Prostate gland (tissue), 2 donors: ENCODE measurements around the gene OR52I1. TPM values are rescaled to one million over a fixed set of nuclear protein-coding genes. Genes with fewer than 3 reads are reported as not detected.

Experiments used
- DNase-seq: peaks from one replicate; pipeline ENCODE4 v3.0.0-alpha.2; 2019; ENCODE audit warnings: low spot score
- H3K27ac ChIP-seq, 2 donors: fragments of 200-600 bp; sonication (generic); 2 replicates each; pipeline ENCODE4 v1.5.1; 2017 to 2019
- H3K27me3 ChIP-seq: fragments of 200-600 bp; sonication (generic); replicated peaks from 2 replicates; pipeline ENCODE4 v1.5.1; 2019; ENCODE audit not compliant: insufficient read depth
- H3K36me3 ChIP-seq, 2 donors: fragments of 200-600 bp; sonication (generic); 1 replicate in 1 of 2; 2 replicates in 1 of 2; pipeline versions ENCODE4 v1.5.1 to v1.8.1; 2017 to 2019
- H3K4me1 ChIP-seq: fragments of 200-600 bp; sonication (generic); replicated peaks from 2 replicates; pipeline ENCODE4 v1.5.1; 2019
- H3K4me3 ChIP-seq, 2 donors: fragments of 200-600 bp; sonication (generic); 2 replicates each; pipeline ENCODE4 v1.5.1; 2017 to 2019
- H3K9me3 ChIP-seq: fragments of 200-600 bp; sonication (generic); 2 replicates; pipeline ENCODE4 v1.5.1; 2017
- POLR2A ChIP-seq: fragments of 450-650 bp; IDR thresholded peaks from one replicate; pipeline ENCODE4 v1.6.1; 2016; ENCODE audit warnings: antibody characterized with exemption, mild to moderate bottlenecking
- POLR2AphosphoS5 ChIP-seq: sonication (generic); formaldehyde crosslinking; IDR thresholded peaks from one replicate; pipeline ENCODE4 v1.6.1; 2017; ENCODE audit warnings: antibody characterized with exemption
- WGBS: methylation state at CpG from one replicate; pipeline ENCODE4 v1.1.5; 2018; 5-methylcytosine and 5-hydroxymethylcytosine counted together
- intact Hi-C: fragments of 100-400 bp; cut with DNase I; formaldehyde crosslinking; loops from one replicate; pipeline ENCODE4 v1.14.2; 2022
- total RNA-seq, 2 donors: library from RNA; depleted of rRNA; stranded (reverse); fragments of >200 nt; gene quantifications; one replicate each; pipeline ENCODE4 v1.1.0, GENCODE V29; 2016
- TF ChIP-seq, protein P1 (sequence below), 4 experiments: fragments of 200-600 bp in 2 of 4; fragments of 450-650 bp in 2 of 4; sonication (generic) in 2 of 4; IDR thresholded peaks; 1 replicate in 3 of 4; 2 replicates in 1 of 4; pipeline ENCODE4 v1.5.1; 2016 to 2019; ENCODE audit warnings: antibody characterized with exemption in 4 of 4, mild to moderate bottlenecking in 2 of 4, moderate library complexity in 2 of 4

OR52I1 gene
- total RNA-seq, 2 donors from 2014 or later = not detected

DNA sequence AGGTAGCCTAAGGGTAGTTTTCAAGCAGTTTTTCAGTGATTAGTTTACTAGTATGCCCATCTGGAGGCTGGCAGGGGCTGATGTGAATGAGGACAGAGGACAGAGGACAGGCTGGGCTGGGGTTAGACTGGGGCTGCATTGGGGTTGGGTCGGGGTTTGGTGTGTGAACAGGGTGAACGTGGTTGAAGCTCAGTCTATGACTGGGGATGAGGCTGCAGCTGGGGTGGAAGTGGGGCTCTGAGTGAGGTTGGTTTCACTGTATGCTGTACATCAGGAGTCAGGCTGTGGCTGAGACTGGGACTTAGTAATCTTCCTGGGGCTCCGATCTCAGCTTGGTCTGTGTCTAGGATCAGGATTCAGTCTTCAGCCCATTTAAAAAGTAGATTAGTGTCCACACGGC is 50.4 kb downstream of the OR52I1 start:
- intact Hi-C loops = no loop called here
- H3K27ac ChIP-seq = peak overlapping the region in 1 of 2 donors; percentile 12
- H3K4me1 ChIP-seq = no peaks in the 10 kb centered on the region
- TF ChIP-seq POLR2AphosphoS5 (no peak), POLR2A (no peak)
- TF ChIP-seq, protein P1, sequence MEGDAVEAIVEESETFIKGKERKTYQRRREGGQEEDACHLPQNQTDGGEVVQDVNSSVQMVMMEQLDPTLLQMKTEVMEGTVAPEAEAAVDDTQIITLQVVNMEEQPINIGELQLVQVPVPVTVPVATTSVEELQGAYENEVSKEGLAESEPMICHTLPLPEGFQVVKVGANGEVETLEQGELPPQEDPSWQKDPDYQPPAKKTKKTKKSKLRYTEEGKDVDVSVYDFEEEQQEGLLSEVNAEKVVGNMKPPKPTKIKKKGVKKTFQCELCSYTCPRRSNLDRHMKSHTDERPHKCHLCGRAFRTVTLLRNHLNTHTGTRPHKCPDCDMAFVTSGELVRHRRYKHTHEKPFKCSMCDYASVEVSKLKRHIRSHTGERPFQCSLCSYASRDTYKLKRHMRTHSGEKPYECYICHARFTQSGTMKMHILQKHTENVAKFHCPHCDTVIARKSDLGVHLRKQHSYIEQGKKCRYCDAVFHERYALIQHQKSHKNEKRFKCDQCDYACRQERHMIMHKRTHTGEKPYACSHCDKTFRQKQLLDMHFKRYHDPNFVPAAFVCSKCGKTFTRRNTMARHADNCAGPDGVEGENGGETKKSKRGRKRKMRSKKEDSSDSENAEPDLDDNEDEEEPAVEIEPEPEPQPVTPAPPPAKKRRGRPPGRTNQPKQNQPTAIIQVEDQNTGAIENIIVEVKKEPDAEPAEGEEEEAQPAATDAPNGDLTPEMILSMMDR (IDR thresholded peaks at IDR 0.05) = no peak
- no peaks in the 10 kb centered on the region for H3K36me3 ChIP-seq
- no peaks in the 10 kb centered on the region for H3K9me3 ChIP-seq
- no peak for DNase-seq
- peak overlapping the region; percentile 0 to 3 for H3K4me3 ChIP-seq
- WGBS = 75% methylated on average over 4 of the region's 4 CpGs
- H3K27me3 ChIP-seq = no peaks in the 10 kb centered on the region

Other genes starting within 250 kb of the OR52I1 start
- not detected for gene OR52B4, start 225.7 kb upstream of the OR52I1 start, total RNA-seq
- 10 to 100 TPM; 11.5 to 17.0 TPM for gene TRIM21, start 200.3 kb upstream of the OR52I1 start, total RNA-seq
- not detected for gene OR52K2, start 144.7 kb upstream of the OR52I1 start, total RNA-seq
- gene OR52K1, start 111.4 kb upstream of the OR52I1 start, total RNA-seq = not detected
- gene OR52M1, start 48.8 kb upstream of the OR52I1 start, total RNA-seq = not detected
- gene OR52I2, start 12.3 kb upstream of the OR52I1 start, total RNA-seq = not detected
- gene TRIM68, start 14.2 kb downstream of the OR52I1 start, total RNA-seq = 10 to 100 TPM; 29.1 to 36.3 TPM
- gene OR51D1, start 43.4 kb downstream of the OR52I1 start, total RNA-seq = not detected
- 10 to 100 TPM in 1 of 2 donors, 1 to 10 TPM in 1; 4.4 to 36.0 TPM for gene OR51E1, start 49.9 kb downstream of the OR52I1 start, total RNA-seq
- 100 to 1,000 TPM in 1 of 2 donors, 10 to 100 TPM in 1; 10.6 to 100 TPM for gene OR51E2, start 103.8 kb downstream of the OR52I1 start, total RNA-seq
- gene MMP26, start 110.7 kb downstream of the OR52I1 start, total RNA-seq = under 1 TPM in 1 of 2 donors, not detected in 1; 0.32 TPM
- gene OR51F1, start 175.9 kb downstream of the OR52I1 start, total RNA-seq = not detected
- gene OR52R1, start 210.3 kb downstream of the OR52I1 start, total RNA-seq = not detected
- gene OR51F2, start 227.3 kb downstream of the OR52I1 start, total RNA-seq = not detected